ENCODE data around the gene ADCY9. TPM values are rescaled to one million over a fixed set of nuclear protein-coding genes. Genes with fewer than 3 reads are reported as not detected.

ADCY9 gene
- total RNA-seq, 2 donors from 2014 or later, result 31.5 to 42.2 TPM

GRCh38 chr16:4115209-4115948 lies 863 bp downstream of the ADCY9 start:
- no peaks in the 10 kb centered on the region for H3K27me3 ChIP-seq
- DNase-seq (ENCODE audit: low spot score), result no peak
- H3K4me3 ChIP-seq, result peak overlapping the region; percentile 45 to 74
- peaks cover 0 to 56% of the 10 kb centered on the region in 2 donors for H3K4me1 ChIP-seq
- TF ChIP-seq CTCF (IDR thresholded peaks at IDR 0.05), result no peak
- H3K27ac ChIP-seq, result peak overlapping the region; percentile 70 to 83
- no peaks in the 10 kb centered on the region for H3K9me3 ChIP-seq
- H3K36me3 ChIP-seq, result no peaks in the 10 kb centered on the region

- Histone ChIP-seq H3K9me3 (no peaks in the 10 kb centered on the region), H3K4me1 (peaks cover 0 to 56% of the 10 kb centered on the region in 2 donors), H3K27ac (peak overlapping the region; percentile 70 to 83), H3K4me3 (peak overlapping the region; percentile 45 to 74), H3K27me3 (no peaks in the 10 kb centered on the region), H3K36me3 (no peaks in the 10 kb centered on the region)
- no peak for DNase-seq (ENCODE audit: low spot score)
- no peak for TF ChIP-seq CTCF (IDR thresholded peaks at IDR 0.05)
Measured at GRCh38 chr16:4114257-4115208, 1.7 kb downstream of the ADCY9 start.

- no peak for DNase-seq (ENCODE audit: low spot score)
- no peak for TF ChIP-seq CTCF (IDR thresholded peaks at IDR 0.05)
- peak overlapping the region; percentile 15 to 38 for H3K4me3 ChIP-seq
- peaks cover 0 to 56% of the 10 kb centered on the region in 2 donors for H3K4me1 ChIP-seq
- no peaks in the 10 kb centered on the region for H3K27me3 ChIP-seq
- H3K36me3 ChIP-seq, result no peaks in the 10 kb centered on the region
- H3K27ac ChIP-seq, result peak overlapping the region; percentile 70 to 83
- no peaks in the 10 kb centered on the region for H3K9me3 ChIP-seq
Measured at GRCh38 chr16:4113358-4114256, 2.6 kb downstream of the ADCY9 start.

- Histone ChIP-seq H3K27ac (peak overlapping the region; percentile 70 to 83), H3K36me3 (no peaks in the 10 kb centered on the region), H3K27me3 (no peaks in the 10 kb centered on the region), H3K4me3 (peak overlapping the region; percentile 20 to 38), H3K4me1 (peaks cover 0 to 53% of the 10 kb centered on the region in 2 donors), H3K9me3 (no peaks in the 10 kb centered on the region)
- no peak for DNase-seq (ENCODE audit: low spot score)
- no peak for TF ChIP-seq CTCF (IDR thresholded peaks at IDR 0.05)
Measured at GRCh38 chr16:4111748-4112696, 4.2 kb downstream of the ADCY9 start.

Data from right atrium auricular region (tissue), 2 donors.